ENCODE results near the gene PARD3. TPM values are rescaled to one million over a fixed set of nuclear protein-coding genes. Genes with fewer than 3 reads are reported as not detected.

Gene PARD3
- total and polyA plus RNA-seq, 10 of the 15 experiments (the other 5 are each of a cell fraction or from before 2014, with no cell fraction given): 2.6 to 43.1 (median 13.9) TPM

DNA sequence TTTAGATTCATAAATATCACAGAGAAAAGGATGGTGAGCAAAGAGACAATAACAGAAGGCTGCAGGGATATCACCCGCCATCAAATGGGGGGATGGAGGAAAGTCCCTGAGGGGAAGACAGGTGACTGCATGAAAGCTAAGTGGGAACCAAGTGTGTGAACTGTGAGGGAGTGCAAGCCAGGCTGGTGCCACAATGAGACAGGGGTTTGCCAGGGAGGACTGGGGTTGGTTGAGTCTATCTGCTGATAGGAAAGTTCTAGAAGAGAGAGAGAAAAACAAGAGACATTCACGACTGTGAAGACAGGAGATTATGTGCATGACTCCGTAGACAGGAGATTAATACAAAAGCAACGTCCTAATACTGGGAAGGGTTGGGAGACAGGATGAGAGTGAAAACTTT is 376.4 kb downstream of the PARD3 start (continued):
- TF ChIP-seq MEF2B (IDR thresholded peaks at IDR 0.05; ENCODE audit: partially characterized antibody, poor library complexity, severe bottlenecking) (peak; percentile 67), IKZF2 (IDR thresholded peaks at IDR 0.05) (peak in 1 of 2 experiments; percentile 53; a peak in 1 of 4 replicates)
- TF ChIP-seq, protein P1, sequence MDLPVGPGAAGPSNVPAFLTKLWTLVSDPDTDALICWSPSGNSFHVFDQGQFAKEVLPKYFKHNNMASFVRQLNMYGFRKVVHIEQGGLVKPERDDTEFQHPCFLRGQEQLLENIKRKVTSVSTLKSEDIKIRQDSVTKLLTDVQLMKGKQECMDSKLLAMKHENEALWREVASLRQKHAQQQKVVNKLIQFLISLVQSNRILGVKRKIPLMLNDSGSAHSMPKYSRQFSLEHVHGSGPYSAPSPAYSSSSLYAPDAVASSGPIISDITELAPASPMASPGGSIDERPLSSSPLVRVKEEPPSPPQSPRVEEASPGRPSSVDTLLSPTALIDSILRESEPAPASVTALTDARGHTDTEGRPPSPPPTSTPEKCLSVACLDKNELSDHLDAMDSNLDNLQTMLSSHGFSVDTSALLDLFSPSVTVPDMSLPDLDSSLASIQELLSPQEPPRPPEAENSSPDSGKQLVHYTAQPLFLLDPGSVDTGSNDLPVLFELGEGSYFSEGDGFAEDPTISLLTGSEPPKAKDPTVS (IDR thresholded peaks at IDR 0.05; ENCODE audit: low read depth, low read length): peak; percentile 86
- TF ChIP-seq, protein P2, sequence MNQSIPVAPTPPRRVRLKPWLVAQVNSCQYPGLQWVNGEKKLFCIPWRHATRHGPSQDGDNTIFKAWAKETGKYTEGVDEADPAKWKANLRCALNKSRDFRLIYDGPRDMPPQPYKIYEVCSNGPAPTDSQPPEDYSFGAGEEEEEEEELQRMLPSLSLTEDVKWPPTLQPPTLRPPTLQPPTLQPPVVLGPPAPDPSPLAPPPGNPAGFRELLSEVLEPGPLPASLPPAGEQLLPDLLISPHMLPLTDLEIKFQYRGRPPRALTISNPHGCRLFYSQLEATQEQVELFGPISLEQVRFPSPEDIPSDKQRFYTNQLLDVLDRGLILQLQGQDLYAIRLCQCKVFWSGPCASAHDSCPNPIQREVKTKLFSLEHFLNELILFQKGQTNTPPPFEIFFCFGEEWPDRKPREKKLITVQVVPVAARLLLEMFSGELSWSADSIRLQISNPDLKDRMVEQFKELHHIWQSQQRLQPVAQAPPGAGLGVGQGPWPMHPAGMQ (IDR thresholded peaks at IDR 0.05; ENCODE audit: borderline replicate concordance): no peak

DNA sequence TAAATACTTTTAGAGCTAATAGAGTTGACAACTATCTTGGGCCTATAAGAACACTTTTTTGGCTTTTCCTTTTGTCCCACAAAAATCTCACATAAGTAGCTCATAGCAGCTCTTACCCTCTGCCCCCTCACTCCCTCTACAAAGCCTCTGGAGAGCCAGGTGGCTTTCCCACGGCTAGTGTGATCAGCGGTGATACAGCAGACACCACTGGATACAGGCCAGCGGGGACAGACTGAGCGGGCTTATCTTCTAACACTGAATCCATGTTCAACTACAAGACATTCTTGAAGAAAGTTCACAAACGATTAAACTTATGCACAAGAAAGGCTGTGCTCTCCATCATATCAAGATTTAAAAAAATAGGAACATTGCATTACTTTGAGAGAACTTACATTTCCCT is 377.2 kb downstream of the PARD3 start:
- Histone ChIP-seq H3K36me3 (ENCODE audit: control insufficient read depth in 2 of 2, insufficient read depth in 2 of 2, low read length in 1 of 2) (no peaks in the 10 kb centered on the region), H3K27me3 (replicated peaks in 1 of 2; ENCODE audit: control insufficient read depth in 2 of 2, insufficient read depth in 2 of 2, low read length in 1 of 2) (no peaks in the 10 kb centered on the region), H3K79me2 (ENCODE audit: control insufficient read depth, insufficient read depth, low read length) (no peaks in the 10 kb centered on the region), H3K4me2 (ENCODE audit: control insufficient read depth, insufficient read depth) (no peak overlapping the region), H2AFZ (ENCODE audit: control insufficient read depth, low read depth, low read length) (no peak overlapping the region), H3K9me3 (replicated peaks; ENCODE audit: control insufficient read depth, insufficient read depth, low read length) (no peaks in the 10 kb centered on the region), H3K9ac (ENCODE audit: control insufficient read depth, insufficient read depth, low read length) (no peak overlapping the region), H3K4me3 (no peak overlapping the region), H3K4me1 (ENCODE audit: control insufficient read depth, insufficient read depth, low read length) (no peaks in the 10 kb centered on the region), H3K27ac (ENCODE audit: control insufficient read depth, insufficient read depth) (no peak overlapping the region), H4K20me1 (ENCODE audit: control insufficient read depth, insufficient read depth) (no peaks in the 10 kb centered on the region)
- 60% methylated on average over 5 of the region's 5 CpGs for WGBS (ENCODE audit: insufficient coverage, insufficient replicate concordance, low lambda C conversion rate, missing lambda C conversion rate)
- RAD21 ChIA-PET (ENCODE audit: unreplicated experiment): interaction anchor here (0.6 to 4.0 kb wide), 4 partner anchors 9 to 319 kb away, joined by 3 to 26 read pairs (median 10); no protein-coding TSS in a partner anchor
- intact Hi-C loops (cut with micrococcal nuclease; ENCODE audit: unreplicated experiment): no loop called here
- POLR2A ChIA-PET: interaction anchor here (1.0 kb wide), 1 partner anchor 18 kb away, joined by 3 read pairs; no protein-coding TSS in a partner anchor
- DNase-seq (ENCODE audit: low read depth, low spot score): no peak
- no peak for FAIRE-seq
- peak; percentile 14 for TF ChIP-seq MEF2B (IDR thresholded peaks at IDR 0.05; ENCODE audit: partially characterized antibody, poor library complexity, severe bottlenecking)
- TF ChIP-seq, protein P3, sequence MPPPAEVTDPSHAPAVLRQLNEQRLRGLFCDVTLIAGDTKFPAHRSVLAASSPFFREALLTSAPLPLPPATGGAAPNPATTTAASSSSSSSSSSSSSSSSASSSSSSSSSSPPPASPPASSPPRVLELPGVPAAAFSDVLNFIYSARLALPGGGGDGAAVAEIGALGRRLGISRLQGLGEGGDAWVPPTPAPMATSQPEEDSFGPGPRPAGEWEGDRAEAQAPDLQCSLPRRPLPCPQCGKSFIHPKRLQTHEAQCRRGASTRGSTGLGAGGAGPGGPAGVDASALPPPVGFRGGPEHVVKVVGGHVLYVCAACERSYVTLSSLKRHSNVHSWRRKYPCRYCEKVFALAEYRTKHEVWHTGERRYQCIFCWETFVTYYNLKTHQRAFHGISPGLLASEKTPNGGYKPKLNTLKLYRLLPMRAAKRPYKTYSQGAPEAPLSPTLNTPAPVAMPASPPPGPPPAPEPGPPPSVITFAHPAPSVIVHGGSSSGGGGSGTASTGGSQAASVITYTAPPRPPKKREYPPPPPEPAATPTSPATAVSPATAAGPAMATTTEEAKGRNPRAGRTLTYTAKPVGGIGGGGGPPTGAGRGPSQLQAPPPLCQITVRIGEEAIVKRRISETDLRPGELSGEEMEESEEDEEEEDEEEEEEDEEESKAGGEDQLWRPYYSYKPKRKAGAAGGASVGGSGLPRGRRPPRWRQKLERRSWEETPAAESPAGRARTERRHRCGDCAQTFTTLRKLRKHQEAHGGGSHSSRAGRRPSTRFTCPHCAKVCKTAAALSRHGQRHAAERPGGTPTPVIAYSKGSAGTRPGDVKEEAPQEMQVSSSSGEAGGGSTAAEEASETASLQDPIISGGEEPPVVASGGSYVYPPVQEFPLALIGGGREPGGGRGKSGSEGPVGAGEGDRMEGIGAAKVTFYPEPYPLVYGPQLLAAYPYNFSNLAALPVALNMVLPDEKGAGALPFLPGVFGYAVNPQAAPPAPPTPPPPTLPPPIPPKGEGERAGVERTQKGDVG (CRISPR knock-in tag; IDR thresholded peaks at IDR 0.05): no peak
- in situ Hi-C loops (cut with MboI): no loop called here
- no TSS peak for BruUV-seq (replicated peaks)
- CTCF ChIA-PET: interaction anchor here (0.9 to 1.3 kb wide), 4 partner anchors 8 to 86 kb away, joined by 3 to 4 read pairs (median 4); no protein-coding TSS in a partner anchor
- no peak for ATAC-seq
- SMC1A ChIA-PET (ENCODE audit: uncharacterized antibody, unreplicated experiment): interaction anchor here (1.0 to 2.1 kb wide), 6 partner anchors 8 to 55 kb away, joined by 3 to 8 read pairs (median 4); no protein-coding TSS in a partner anchor

Measured in GM12878 (cell line).